Medulla oblongata (tissue), 1 donor: Measurements from ENCODE around the gene SFT2D3.

Experiments
- DNase-seq: peaks from one replicate; pipeline ENCODE4 v3.0.0-alpha.2; 2015; ENCODE audit errors: extremely low spot score

SFT2D3 gene

DNA sequence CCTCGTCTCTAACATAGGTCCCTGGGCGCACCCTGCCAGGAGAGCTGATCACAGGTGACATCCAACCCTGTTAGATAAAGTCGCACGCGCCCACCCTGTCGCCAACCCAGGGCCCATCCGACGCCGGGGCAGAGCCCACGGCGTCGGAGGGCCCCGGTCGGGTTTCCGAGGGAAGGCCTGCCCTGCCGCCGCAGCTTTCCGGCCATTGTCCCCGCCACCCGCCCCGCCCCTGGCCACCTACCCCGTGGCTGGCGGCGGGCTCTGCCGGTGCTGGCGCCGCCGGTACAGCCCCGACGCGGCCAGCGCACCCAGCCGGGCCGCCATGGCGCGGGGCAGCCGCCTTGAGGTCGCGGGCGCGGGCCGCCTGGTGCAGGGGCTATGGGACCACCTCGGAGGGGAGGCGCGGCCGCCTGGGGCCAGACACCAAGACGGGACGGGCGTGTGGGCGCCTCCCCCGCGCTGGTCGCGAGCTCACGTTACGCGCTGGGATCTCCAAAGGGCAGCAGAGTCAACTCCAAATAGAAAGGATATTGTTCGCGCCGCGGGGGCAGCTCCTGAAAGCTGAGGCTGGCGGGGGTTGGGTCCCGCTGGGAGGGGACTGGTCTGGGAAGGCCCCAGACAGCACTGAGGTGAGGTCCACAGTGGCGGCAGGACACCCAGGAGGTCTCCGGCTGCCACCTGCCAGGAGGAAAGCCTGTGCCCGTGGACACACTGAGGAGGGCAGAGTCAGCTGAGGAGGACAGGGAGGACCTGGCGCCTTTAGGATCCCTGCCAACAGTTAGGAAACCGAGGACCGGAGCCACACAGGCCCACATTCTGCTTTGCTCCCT is 37.0 kb upstream of the SFT2D3 start:
- no peak for DNase-seq

- DNase-seq = no peak
Observed at GRCh38 chr2:127664895-127665225, 36.4 kb upstream of the SFT2D3 start.

DNA sequence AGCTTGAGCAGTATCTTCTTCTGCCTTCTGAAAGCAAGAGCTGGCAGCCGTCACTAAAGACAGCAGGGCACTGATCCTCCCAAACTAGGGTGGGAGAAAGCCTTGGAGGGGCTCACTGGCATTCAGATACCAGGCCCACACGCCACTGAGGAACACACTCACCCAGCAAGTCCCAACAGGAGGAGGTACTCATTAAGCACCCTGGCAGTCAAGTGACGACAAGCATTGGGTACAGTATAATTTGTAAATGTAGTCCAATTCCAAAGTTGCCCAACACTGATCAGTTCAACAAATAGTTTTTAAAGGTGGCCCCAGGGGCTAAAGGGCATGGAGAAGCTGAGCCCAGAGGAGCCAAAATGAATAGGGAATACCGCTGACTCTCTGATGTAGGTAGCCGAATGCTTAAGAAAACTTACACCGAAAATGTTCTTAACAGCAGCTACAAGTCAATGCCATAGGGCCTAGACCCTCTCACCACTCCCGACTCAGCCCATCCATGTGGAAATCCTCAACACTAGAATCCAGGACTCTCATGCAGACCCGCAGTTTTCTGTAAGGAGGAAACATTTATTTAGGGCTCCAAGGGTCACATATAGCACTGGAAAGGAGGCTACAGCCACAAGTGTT is 35.9 kb upstream of the SFT2D3 start:
- DNase-seq = no peak

DNA sequence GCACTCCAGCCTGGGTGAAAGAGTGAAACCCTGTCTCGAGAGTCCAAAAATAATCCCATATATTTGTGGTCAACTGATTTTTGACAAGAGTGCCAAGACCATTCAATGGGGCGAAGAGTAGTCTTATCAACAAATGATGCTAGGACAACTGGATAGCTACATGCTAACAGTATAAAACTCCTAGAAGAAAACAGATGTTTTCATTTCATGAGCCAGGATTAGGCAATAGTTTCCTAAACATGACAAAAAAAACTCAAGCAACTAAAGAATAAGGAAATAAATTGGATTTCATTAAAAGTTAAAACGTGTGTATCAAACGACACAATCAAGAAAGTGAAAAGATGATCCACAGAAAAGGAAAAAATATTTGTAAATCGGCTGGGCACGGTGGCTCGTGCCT is 32.2 kb upstream of the SFT2D3 start:
- DNase-seq = no peak

DNA sequence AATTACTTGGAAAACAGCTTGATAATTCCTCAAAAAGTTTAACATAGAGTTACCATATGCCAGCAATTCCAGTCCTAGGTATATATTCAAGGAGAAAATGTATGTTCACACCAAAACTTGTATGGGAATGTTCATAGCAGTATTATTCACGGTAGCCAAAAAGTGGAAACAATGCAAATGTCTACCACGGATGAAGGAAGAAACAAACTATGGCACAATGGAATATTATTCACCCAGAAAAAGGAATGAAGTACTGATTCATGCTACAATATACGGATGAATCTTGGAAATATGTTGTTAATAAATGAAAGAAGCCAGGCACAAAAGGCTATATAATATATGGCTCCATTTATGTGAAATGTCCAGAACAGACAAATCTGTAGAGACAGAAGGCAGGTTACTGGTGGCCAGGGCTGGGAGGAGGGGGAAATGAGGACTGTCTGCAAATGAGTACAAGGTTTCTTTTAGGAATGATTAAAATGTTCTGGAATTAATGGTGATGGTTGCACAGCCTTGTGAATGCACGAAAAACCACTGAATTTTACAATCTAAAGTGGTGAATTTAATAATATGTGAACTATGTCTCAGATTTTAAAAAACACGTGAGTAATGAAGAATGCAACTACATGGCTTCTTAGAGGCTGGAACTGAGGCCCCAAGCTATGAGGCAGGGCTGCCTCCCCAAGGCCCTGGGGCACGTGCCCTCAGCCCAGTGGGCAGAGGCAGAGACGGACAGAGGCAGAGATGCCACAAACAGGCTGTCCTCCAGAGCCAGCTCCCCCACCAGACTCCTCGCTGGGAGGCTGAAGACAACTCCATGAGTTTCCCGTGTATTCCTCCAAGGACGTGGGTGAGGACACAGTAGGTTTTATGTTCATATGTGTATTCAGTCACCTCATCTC is 31.0 kb upstream of the SFT2D3 start:
- no peak for DNase-seq

- no peak for DNase-seq
Observed at GRCh38 chr2:127670957-127671290, 30.4 kb upstream of the SFT2D3 start.

DNA sequence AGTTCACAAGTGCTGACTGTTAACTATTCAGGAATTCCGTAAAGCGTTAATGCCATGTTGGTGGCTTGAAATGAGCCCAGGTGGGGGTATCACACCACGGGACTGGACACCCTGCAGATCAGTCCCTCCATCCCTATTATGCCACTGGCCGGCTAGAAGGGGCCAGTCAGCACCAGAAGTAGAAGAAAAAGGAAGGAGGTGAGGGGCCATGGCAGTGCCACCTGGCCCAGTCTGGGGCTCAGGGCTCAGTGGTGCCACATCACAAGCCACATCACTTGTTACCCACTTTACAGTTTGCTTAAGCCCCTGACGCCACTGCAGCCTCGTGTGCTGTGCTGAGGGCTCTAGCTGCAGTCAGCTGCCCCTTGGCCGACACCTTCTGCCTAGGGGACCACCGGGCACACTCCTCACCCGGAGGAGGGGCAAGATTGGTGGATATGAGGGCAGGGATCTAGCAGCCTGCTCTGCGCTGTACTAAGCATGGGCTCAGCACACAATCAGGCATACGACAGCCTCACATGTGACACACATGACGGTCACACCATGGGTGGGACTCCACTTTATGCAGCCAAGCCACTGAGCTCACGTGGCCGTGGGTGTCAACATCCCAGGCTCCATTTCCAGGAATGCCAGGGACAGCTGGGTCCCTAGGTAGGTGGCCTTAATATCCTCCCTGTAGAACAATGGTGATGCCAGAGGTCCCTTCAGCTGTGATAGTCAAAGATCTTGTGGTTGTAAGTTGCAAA is 29.6 kb upstream of the SFT2D3 start:
- no peak for DNase-seq

DNA sequence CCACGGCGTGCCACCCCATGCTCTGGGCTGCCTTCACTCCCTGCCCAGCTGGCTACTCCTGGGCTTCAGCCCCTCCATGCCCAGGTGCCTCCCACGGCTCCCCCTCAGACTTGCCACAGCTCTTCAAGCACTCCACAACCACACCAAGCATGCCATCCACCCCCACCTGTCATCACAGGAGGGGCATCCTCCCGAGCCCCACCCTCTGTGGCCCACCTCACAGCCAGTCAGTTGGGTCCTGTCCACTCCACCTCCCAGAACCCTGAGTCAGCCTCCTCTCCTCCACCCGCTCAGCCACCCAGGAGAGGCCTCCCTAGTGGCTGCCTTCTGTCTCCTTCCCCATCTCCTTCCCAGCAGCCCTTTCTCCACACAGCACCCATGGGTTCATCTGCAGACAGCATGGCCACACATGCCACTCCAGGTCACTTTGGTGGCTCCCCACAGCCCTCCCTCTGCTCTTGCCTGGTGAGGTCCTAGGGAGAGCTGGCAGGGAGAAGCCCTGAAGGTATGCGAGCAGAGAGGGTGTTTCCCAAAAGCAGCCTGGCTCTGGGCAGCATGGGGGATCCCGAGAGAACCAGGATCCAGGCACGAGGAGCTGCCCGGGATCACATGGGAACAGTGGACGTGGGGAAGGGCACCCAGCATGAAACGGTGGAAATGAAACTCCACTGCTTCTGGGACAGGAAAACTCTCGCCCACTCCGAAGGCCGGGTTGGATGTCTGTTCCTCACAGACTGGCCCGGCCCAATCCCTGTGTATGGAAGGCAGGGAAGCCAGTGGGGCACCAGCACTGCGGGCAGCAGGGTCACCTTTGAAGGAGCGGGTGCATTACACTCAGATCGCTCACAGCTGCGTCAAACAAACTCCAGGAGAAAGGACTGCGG is 28.7 kb upstream of the SFT2D3 start:
- DNase-seq = no peak

- no peak for DNase-seq
Observed at GRCh38 chr2:127673291-127674069, 27.8 kb upstream of the SFT2D3 start.

- DNase-seq = no peak
Observed at GRCh38 chr2:127674241-127675209, 26.8 kb upstream of the SFT2D3 start.

DNA sequence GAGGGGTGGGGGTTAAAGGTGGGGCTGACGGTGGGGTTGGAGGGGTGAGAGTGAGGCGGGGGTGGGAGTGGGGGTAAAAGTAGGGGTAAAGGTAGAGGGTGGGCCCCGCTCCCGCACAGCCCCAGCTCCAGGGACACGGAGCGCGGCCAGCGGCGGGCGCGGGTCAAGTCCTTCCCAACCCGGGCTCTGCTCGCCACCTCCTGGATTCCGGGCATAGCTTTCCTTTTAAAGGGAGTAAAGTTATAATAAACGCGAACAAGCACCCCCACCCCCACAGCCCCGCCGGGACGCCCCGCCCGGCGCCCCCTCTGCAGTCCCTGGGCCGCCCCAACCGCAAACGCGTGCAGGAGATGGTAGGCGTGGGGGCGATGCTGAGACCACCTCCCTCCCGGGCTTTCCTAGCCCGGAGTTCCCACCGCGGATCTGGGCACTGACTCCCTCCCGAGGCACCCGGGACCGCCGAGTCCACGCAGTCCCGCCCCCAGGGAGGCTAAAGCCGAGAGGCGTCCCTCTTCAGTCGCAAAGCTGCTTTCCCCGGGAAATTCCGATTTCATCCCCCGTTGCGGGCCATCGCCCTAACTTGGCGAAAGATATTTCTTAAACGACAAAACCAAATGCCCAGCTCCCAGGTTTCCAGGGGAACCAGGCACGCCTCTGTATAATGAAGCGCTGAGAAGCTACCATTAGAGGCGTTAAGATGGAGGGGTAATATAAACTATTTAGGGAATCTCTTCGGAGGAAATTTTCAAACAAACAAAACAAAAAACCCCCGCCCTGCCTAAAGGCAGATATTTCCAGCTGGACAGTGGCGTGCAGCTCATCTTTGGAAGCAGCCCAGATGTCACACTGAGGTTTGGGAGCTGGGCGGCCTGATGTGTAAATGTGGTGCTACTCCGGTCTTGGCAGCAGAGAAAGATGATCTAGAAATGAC is 25.7 kb upstream of the SFT2D3 start, which contains the start of gene LIMS2:
TSS of gene LIMS2 (minus strand) at position 200 of the 931 bp plus-strand sequence. CDS start 506 bp downstream, outside the sequence.
- DNase-seq = no peak

DNA sequence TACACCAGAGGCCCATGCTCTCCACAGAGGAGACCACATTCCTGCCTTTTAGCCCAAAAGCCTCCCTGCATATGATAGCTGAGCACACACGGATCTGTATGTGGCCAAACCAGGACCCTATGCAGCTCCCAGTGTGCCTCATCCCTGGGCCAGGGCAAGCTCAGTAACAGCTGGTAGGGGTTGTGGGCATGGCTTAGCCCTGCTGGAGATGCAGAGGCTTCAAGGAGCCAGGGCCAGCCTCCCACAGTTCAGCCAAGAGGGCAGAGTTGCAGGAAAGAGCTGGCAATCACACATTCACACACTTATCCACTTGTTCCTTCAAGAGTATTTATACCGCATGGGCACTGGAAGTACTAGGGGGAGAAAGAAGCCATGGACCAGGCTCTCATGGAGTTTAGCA is 24.4 kb upstream of the SFT2D3 start:
- DNase-seq = no peak

GRCh38 chr2:127678531-127678930 is 22.8 kb upstream of the SFT2D3 start:
- DNase-seq = no peak

GRCh38 chr2:127678991-127679390 is 22.3 kb upstream of the SFT2D3 start:
- no peak for DNase-seq

- DNase-seq = no peak
Observed at GRCh38 chr2:127679680-127680361, 21.5 kb upstream of the SFT2D3 start.

DNA sequence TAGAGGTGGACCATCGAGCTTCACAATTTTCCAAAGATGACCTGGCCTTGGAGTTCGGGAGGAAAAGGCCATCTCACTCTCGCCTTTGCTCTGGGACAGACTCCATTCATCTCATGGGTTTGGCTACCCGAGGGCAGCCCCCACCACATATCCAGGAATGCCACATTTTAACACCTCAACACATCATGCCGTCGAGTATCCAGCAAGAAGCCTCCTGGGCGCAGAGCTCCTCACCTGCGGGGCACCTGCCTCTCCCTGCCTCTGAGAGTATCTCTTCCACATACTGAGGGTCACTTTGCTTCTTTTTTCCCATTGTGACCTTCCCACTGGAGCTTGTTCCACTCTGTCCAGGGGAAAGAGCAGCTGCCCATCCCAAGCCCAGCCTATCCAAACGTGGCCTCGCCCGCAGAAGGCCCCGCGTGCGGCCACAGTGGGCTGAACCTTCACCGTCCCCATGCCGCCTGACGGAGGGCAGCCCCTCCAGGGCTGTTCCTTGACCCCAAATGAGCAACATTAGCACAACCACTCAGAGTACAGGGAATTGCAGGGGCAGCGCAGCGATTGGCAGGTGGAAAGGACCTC is 20.5 kb upstream of the SFT2D3 start:
- DNase-seq = no peak
